Measurements from ENCODE around the gene EIF1AD.
A peak's percentile ranks its signal among the peaks of the same experiment; 100 is the strongest.

EIF1AD gene

GRCh38 chr11:66004186-66004585 is 2.2 kb upstream of the EIF1AD start:
- DNase-seq: no peak

GRCh38 chr11:66003291-66003690 is 1.3 kb upstream of the EIF1AD start:
- no peak for DNase-seq

DNA sequence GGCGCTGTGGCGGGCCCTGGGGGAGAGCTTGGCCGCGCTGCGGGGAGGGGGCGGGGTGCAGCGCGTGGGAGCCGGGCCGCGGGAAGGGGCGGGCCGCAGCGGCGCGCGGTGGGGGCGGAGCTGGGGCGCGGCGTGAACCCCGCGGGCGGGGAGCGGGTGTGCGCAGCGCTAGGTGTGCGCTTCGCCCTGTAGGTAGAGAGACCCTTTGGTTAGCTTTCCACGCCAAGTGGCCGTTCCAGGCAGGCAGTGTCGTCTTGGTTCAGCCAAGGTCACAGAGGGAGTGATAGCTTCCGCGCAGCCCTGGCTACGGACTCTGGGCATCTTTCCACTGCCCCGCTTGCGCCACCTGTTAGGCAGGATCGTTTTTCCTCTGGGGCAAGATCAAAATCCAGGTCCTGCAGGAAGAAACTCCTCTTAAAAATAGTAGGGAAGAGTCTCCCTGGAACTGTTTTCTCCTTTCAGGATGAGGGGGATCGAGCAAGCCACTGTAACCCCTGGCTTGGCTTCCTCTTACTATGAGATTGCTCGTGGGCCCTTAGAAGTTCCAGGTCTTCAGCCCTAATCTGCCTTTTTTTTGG is 780 bp upstream of the EIF1AD start:
- peak in 15 of 56 donors; percentile 16 to 85 (median 61) for DNase-seq

DNA sequence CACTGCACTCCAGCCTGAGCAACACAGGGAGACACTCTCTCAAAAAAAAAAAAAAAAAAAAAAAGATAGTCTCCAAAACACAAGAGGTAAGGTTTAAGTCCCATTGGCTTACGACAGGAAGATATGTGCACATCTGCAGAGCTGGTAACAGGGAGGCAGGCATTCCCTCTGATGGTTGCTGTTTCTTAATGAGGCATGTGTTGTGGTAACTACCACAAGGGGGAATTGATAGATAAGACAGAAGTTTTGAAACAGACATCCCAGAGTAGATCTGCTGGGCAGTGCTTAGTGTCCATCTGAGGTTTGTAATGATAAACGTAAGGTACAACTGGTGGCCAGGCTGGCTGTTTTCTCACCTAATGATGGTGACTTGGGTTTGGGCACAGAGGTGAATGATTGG is 4.7 kb downstream of the EIF1AD start:
- no peak for DNase-seq

DNA sequence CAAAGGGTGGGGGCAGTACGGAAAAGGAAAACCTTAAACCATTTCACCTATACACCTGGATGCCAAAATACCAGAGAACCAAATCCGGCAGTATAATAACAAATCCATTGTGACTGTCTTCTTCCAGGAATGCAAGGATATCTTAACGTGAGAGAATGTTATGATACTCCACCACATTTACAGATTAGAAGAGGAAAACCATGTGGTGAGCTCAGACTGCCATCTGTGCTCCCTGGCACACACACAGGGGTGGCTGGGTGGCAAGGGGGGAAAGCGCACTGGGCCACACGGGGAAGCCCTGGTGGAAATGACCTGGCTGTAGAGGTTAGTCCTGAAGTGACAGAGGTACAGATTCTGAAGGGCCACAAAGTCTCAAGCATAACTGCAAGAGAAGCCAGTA is 9.9 kb downstream of the EIF1AD start:
- DNase-seq: no peak

GRCh38 chr11:65988791-65989592 is 13.0 kb downstream of the EIF1AD start:
- DNase-seq: peak; percentile 9 to 98 (median 78)

DNA sequence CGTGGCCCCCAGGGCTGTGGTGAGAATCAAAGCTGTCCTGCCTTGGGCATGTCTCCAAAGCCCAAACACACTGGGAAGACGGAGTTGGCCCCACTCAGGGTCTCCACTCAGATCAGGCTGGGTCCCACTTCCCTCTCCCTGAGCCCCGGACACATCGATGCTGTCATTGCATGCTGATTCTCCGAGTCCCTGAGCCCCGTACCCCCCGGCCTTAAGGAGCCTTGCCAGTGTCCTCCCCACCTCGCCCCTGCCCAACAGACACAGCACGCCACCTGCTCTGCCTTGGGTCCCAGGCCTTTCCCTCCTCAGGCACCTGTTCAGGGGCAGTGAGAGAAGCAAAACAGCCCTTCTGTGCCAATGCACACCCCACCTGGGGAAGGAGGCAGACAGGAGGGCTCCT is 14.6 kb downstream of the EIF1AD start:
- no peak for DNase-seq

DNA sequence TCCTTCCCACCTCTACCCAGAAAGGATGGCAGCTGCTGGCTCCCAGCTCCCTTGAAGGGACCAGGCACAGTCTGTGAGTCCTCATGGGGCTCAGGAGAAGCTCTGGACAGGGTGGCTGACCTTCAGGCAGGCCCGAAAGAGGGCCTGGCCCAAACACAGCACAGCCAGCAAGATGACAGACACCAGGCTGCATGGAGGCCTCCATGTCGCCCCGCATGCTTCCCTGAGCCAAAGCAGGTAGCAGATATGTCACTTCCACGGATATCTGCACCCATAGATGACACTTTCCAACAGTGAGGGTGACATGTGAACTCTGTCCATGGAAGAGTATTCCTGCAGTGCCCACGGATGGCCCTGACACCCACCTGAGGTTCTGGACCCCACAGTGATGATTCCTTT is 18.4 kb downstream of the EIF1AD start:
- no peak for DNase-seq

DNA sequence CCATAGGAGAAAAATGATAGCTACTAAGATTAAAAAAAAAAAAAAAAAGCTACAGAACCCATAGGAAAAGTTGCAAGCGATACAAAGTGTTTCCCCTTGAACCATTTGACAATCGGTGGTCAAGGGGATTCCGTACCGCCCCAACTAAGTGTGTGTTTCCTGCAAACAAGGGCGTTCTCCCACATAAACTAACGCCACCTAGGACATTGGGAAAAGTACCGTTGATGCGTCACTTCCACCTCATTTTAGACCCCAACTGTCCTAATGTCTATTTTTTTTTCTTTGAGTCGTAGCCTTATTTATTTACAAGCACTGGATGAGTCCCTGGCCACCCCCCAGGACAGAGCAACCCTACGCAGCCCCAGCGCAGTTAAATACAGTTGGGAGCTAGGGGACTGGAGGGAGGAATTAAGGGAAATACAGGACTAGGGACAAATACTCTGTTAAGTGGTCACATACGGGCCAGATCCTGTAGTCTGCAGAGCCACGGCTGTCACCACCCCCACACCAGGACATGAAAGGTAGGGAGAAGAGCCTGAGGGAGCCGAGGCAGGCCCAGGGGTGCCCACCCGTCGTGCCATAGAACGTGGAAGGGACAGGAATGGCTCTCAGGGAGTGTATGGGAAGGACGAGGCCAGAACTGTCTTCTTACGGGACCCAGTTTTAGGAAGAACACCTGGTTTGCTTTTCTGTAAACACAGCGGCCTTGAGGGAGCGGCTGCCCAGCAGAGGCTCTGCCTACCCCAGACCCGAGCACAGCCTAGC is 19.0 kb downstream of the EIF1AD start:
- DNase-seq: no peak

DNA sequence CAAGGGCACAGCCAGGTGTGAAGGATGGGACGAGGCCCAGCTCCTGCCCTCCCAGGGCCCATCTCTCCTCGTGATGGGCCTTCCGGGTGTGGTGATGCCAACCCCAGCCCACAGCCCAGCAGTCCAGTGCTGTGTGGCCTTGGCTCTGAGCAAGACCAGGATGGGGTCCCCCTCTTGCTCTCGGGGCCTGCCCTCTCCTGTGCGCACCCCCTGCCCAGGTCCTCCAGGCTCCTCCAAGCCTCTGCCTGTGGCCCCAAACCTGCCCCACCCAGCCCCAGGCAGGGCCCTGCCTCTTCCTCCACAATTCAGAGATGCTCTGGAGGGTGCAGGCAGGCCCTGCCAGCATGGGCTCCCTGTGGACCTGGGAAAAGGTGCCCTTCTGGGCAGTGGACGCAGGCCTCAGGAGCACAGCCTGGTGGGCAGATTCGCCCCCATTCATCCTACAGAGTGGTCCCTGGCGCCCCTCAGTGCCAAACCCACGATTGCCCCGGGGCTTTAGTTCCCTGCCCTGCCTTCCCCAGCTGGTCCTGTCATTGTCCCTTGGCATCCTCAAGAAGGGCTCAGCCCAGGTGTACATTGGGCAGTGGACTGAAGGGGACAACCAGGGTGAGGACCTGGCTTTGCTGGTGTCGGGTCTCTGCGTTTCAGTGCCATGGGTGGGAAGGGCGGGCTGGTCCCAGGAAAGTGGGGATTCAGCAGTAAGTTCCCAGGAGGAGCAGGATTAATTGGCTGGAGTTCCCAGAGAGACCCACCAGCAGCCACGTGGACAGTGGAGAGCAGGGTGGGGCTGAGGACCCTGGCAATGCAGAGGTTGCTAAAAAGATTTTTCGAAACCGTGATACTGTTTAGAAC is 19.8 kb downstream of the EIF1AD start:
- DNase-seq: no peak

DNA sequence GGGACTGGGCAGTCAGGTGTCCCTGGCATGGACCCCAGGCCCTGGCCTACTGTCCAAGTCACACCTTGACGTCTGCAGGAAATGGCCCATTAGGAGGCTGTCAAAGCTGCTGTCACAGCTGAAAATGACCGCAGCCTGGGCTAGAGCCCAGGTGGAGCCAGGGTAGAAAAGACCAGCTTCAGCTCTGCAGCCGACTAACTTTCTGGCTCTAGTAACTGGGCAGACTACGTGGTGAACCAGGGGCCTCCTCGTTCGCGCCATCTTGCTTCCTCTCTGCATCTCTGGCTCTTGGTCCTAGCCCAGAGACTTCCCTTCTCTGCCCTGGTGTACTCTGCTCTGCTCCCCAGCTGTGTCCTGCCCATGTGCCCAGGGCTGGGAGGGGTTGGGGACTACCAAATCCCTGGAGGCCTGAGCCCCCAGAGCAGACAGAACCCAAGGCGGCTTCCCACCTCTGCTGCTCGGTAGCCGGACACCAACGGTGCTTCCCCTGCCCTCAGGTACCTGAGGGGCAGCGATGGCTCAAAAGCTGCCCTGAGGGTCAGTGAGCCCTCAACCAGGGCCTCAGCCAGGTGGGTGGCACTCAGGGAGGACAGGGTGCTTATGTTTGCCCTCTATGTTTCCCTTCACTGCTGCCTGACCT is 20.7 kb downstream of the EIF1AD start:
- DNase-seq: no peak

DNA sequence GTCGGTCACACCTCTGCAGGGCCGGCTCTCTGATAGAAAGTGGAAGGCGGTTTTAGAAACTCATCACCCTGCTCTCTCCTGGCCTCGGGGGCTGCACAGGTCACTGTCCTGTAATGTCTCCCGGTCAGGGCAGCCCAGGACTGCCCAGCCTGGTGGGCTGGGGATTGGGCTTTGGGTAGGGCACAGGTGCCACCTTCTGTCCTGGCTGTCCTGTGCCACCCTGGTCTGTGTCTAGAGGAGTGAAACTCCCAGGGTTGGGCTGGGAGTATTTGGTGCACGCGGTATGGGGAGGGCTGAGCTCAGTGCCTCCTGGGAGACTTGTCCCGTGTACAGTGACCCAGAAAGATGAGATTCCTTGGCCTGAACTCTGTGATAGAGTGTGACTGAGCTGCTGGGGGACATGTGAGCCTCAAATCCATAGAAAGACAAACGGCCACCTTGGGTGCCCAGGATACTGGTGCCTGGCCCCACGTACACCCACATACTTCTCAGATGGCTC is 22.6 kb downstream of the EIF1AD start:
- no peak for DNase-seq

DNA sequence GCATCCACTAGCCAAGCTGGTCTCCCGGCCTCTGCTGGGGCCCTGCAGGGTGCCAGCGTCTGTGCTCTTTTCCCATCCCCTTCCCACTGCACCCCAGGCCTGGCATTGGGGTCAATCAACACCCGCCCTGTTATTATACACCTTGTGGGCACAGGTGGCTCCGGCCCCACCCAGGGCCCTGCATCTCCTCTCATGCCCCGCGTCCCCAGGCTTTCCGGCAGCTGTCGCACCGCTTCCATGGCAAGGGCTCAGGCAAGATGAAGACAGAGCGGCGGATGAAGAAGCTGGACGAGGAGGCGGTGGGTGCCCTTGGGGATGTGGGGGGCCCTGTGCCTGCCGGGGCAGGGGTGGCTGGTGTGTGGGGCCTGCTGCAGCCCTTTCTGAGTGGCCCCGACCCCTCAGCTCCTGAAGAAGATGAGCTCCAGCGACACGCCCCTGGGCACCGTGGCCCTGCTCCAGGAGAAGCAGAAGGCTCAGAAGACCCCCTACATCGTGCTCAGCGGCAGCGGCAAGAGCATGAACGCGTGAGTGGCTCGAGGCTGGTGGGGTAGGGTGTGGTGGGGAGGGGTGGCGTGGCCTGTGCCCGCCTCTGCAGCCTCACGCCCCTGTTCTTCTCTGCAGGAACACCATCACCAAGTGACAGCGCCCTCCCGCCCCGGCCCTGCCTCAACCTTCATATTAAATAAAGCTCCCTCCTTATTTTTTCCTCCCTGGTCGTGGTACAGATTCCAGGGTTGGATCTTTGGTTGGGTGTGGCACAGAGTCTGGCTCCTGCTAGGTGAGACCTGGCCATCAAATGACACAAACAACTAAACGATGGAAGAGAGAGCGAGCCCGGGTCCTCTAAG is 23.3 kb downstream of the EIF1AD start:
- DNase-seq: no peak

DNA sequence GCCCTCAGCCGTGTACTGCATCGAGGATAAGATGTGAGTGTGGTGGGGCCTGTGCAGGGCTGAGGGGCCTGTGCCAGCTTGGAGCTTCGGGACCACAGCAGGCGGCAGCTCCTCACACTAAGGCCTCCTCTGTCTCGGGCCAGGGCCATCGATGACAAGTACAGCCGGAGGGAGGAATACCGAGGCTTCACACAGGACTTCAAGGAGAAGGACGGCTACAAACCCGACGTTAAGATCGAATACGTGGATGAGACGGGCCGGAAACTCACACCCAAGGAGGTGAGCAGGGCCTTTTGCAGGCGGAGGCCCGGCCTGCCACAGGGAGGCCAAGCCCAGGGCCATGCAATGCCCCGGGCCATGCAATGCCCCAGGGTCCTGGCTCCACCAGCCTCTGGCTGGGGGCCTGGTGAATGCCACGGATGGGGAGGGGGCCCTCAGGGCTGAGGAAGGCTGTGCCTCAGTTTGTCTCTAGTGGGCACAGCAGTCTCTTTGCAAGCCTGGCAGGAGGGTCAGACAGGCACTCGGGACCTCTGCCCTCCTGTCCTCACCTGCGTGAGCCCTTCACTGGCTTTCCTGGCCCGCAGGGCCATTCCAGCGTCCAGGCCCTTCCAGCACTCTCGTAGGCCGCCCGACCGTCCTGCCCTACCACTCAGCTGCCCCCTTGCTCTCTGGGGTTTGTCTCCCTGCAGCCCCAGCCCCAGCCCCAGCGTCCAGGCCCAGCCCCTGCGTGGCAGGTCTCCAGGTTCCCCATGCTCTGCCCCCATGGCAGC is 24.2 kb downstream of the EIF1AD start:
- DNase-seq: no peak

DNA sequence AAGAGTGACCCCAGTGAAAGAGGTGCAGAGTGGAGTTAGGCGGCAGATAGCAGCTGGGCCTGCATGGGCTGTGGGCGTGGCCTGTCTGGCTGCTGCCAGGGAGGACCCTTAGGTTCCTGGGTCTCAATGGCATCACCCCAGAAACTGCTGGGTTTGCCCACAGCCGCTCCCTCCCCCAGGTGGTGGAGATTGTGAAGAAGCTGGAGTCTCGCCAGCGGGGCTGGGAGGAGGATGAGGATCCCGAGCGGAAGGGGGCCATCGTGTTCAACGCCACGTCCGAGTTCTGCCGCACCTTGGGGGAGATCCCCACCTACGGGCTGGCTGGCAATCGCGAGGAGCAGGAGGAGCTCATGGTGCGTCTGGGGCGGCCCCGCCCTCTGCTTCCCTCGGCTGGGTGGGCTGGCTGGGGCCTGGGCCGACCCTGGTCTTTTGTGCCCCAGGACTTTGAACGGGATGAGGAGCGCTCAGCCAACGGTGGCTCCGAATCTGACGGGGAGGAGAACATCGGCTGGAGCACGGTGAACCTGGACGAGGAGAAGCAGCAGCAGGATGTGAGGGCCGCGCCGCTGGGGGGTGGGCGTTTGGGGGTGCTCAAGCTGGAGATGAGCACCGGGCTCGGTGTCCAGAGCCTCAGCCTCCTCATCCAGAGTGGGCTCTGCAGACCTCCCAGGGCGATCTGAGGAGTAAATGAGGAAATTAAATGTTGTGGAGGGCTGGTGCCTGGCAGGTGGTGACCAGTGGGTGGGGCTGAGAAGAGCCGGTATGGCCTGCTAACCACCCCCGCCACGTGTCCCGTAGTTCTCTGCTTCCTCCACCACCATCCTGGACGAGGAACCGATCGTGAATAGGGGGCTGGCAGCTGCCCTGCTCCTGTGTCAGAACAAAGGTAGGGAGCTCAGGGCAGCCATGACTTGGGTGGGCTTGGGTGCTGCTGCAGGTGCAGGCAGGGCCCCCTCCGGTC is 25.5 kb downstream of the EIF1AD start:
- no peak for DNase-seq

DNA sequence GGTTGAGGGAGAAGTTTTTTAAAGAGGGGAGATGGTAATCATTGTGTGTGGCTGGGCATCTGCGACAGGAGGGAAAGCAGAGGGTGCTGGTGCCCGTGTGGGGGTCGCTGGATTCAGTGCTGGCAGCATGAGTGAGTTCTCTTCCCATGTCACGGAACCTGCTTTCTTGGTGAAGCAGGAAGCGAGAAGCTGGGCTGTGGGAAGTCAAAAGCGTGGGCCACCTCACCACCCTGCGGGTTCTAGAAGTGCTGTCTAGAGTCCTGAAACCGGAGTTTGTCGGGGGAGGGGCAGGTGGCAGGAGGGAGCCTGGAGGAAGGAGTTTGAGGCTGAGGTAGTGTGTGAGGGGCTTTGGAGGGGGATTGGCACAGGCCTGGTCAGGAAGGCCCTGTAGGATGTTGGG is 26.2 kb downstream of the EIF1AD start:
- DNase-seq: no peak

DNA sequence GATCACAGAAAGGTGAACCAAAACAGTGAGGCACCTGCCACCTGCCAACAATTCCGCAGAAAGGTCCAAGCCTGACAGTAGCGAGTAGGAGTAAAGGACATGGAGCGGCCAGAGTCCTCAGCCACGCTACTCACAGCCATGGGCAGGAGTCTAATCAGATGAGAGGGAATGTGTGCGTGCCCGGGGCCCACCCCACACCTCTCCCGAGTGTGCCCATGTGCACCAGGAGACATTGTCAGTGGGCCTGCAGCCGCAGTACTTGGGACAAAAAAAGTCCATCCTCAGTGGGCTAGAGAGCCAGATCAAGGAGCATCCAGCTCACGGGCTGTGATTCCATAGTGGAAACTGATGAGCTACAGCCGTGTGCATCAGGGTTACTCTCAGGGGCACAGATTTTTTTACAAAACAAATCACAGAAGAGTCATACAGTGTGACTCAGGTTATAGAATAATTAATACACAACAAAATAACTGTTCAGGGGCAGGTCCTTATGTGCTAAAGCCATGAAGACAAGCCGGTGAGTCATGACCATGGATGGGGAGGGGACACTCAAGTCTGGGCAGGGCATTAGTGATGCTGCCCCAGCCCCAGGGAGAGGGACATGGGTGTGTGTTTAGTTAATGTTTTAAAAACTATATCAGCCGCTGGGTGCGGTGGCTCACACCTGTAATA is 28.4 kb downstream of the EIF1AD start:
- no peak for DNase-seq

Data from amygdala (tissue), 56 donors.